Endothelial cell of umbilical vein (primary cell): Measurements from ENCODE around the gene ZMIZ2. TPM values are rescaled to one million over a fixed set of nuclear protein-coding genes. Genes with fewer than 3 reads are reported as not detected.

Experiments
- BruUV-seq: library from RNA; stranded (reverse); fragments of 400-500 nt; replicated peaks from 2 replicates; lab custom pipeline; 2021; lab: Mats Ljungman, UMichigan
- CTCF ChIA-PET: fragments of 300-600, 350-600 bp; sonication (Branson Sonifier 250); formaldehyde crosslinking; loops from one replicate; lab custom pipeline; 2021; ENCODE audit warnings: antibody characterized with exemption, inconsistent platforms; lab: Charles Lee
- POLR2A ChIA-PET: fragments of 300-600, 350-600 bp; sonication (Branson Sonifier 250); formaldehyde crosslinking; loops from one replicate; lab custom pipeline; 2021; ENCODE audit warnings: antibody characterized with exemption, inconsistent platforms; lab: Charles Lee
- DNase-seq: peaks from one replicate; pipeline ENCODE4 v3.0.0-alpha.2; 2011; ENCODE audit warnings: low read depth, low spot score
- FAIRE-seq: peaks from 2 replicates; lab custom pipeline; 2011; peaks lifted over from hg19 to GRCh38; lab: Jason Lieb, UNC
- H2AFZ ChIP-seq: 2 replicates; pipeline ENCODE4 v1.6.0; 2012; ENCODE audit warnings: low read depth, low read length, control low read depth, inconsistent platforms
- H3K27ac ChIP-seq: 2 replicates; pipeline ENCODE4 v1.5.1; 2011; ENCODE audit warnings: low read depth, mild to moderate bottlenecking, control low read depth, low read length, moderate library complexity; ENCODE audit not compliant: insufficient read depth
- H3K27me3 ChIP-seq, 2 experiments: 2 replicates each; pipeline versions ENCODE4 v1.6.0 to v1.6.1; 2011; ENCODE audit warnings: low read length in 2 of 2, mixed read lengths in 1 of 2; ENCODE audit not compliant: control insufficient read depth in 2 of 2, insufficient read depth in 2 of 2
- H3K36me3 ChIP-seq, 2 experiments: 2 replicates in 1 of 2; 3 replicates in 1 of 2; pipeline ENCODE4 v1.5.1; 2011; ENCODE audit warnings: low read length in 2 of 2, mild to moderate bottlenecking in 1 of 2, moderate library complexity in 1 of 2; ENCODE audit not compliant: control insufficient read depth in 2 of 2, insufficient read depth in 2 of 2; ENCODE audit errors: extremely low read depth in 1 of 2
- H3K4me1 ChIP-seq: 3 replicates; pipeline ENCODE4 v1.5.1; 2011; ENCODE audit warnings: mild to moderate bottlenecking, low read length; ENCODE audit not compliant: control insufficient read depth, insufficient read depth; ENCODE audit errors: extremely low read depth
- H3K4me2 ChIP-seq: 2 replicates; pipeline ENCODE4 v1.6.1; 2011; ENCODE audit warnings: low read length, control low read depth, mixed read lengths; ENCODE audit not compliant: insufficient read depth
- H3K4me3 ChIP-seq, 3 experiments: fragments of 200-600 bp in 1 of 3; sonication (generic), shearing (Covaris generic) in 1 of 3; replicated peaks in 1 of 3; 2 replicates each; pipeline ENCODE4 v1.5.1; 2011 to 2016; ENCODE audit warnings: control low read depth in 3 of 3, low read length in 3 of 3, mild to moderate bottlenecking in 2 of 3, inconsistent platforms in 1 of 3, low read depth in 1 of 3, moderate library complexity in 1 of 3; ENCODE audit not compliant: insufficient read depth in 1 of 3
- H3K79me2 ChIP-seq: 2 replicates; pipeline ENCODE4 v1.6.0; 2012; ENCODE audit warnings: low read length, inconsistent platforms; ENCODE audit not compliant: control insufficient read depth, insufficient read depth
- H3K9ac ChIP-seq: replicated peaks from 2 replicates; pipeline ENCODE3; 2011; ENCODE audit warnings: low read length, control low read depth; ENCODE audit not compliant: insufficient read depth; ENCODE audit errors: extremely low read depth
- H3K9me1 ChIP-seq: replicated peaks from 3 replicates; pipeline ENCODE4 v1.6.0; 2011; ENCODE audit warnings: mild to moderate bottlenecking, low read length; ENCODE audit not compliant: control insufficient read depth, insufficient read depth; ENCODE audit errors: extremely low read depth
- H3K9me3 ChIP-seq: replicated peaks from 2 replicates; pipeline ENCODE4 v1.5.1; 2012; ENCODE audit warnings: low read length, inconsistent platforms; ENCODE audit not compliant: control insufficient read depth, insufficient read depth
- H4K20me1 ChIP-seq: replicated peaks from 2 replicates; pipeline ENCODE3; 2011; ENCODE audit warnings: mild to moderate bottlenecking, low read length; ENCODE audit not compliant: control insufficient read depth, insufficient read depth; ENCODE audit errors: extremely low read depth
- CTCF ChIP-seq, 2 donors: IDR thresholded peaks; 1 replicate in 1 of 2; 2 replicates in 1 of 2; pipeline ENCODE4 v1.5.1; 2011; ENCODE audit warnings: low read length in 2 of 2, mild to moderate bottlenecking in 2 of 2, moderate library complexity in 2 of 2, control low read depth in 1 of 2, inconsistent platforms in 1 of 2, low read depth in 1 of 2; ENCODE audit not compliant: insufficient read depth in 1 of 2; ENCODE audit errors: extremely low read depth in 1 of 2
- EZH2 ChIP-seq: IDR thresholded peaks from 2 replicates; pipeline ENCODE4 v1.6.1; 2012; ENCODE audit warnings: borderline replicate concordance, low read depth, mild to moderate bottlenecking, moderate library complexity, low read length, inconsistent platforms; ENCODE audit not compliant: severe bottlenecking
- FOS ChIP-seq: IDR thresholded peaks from 2 replicates; pipeline ENCODE4 v1.6.1; 2011; ENCODE audit warnings: mild to moderate bottlenecking, low read length, moderate library complexity, borderline replicate concordance; ENCODE audit not compliant: insufficient read depth
- GATA2 ChIP-seq: IDR thresholded peaks from 2 replicates; pipeline ENCODE4 v1.7.0; 2011; ENCODE audit warnings: low read depth, mild to moderate bottlenecking, moderate library complexity, mixed read lengths, low read length; ENCODE audit not compliant: insufficient read length, insufficient read depth
- JUN ChIP-seq: IDR thresholded peaks from 2 replicates; pipeline ENCODE4 v1.6.1; 2011; ENCODE audit warnings: borderline replicate concordance, low read depth; ENCODE audit not compliant: insufficient read length, insufficient read depth
- MAX ChIP-seq: IDR thresholded peaks from 2 replicates; pipeline ENCODE4 v1.6.1; 2011; ENCODE audit not compliant: insufficient read depth, insufficient read length
- MYC ChIP-seq: IDR thresholded peaks from one replicate; pipeline ENCODE4 v1.6.1; 2011; ENCODE audit warnings: mild to moderate bottlenecking, low read depth, low read length
- POLR2A ChIP-seq: IDR thresholded peaks from 2 replicates; pipeline ENCODE4 v1.6.1; 2012; ENCODE audit warnings: low read depth, mild to moderate bottlenecking, control low read depth, low read length
- POLR2AphosphoS5 ChIP-seq: IDR thresholded peaks from 2 replicates; pipeline ENCODE4 v1.6.1; 2012; ENCODE audit warnings: low read depth, mild to moderate bottlenecking, control low read depth, low read length, moderate library complexity; ENCODE audit not compliant: insufficient read depth
- dilution Hi-C: fragments of 300-500 bp; cut with MboI; formaldehyde crosslinking; loops from one replicate; pipeline ENCODE4 v1.15.0; 2019; ENCODE audit warnings: low sequenced_read_pairs; ENCODE audit not compliant: extremely low pct_ligation_motif_present
- intact Hi-C: fragments of 100-400 bp; cut with micrococcal nuclease; formaldehyde crosslinking; loops from one replicate; pipeline ENCODE4 v1.10.0; 2022
- polyA plus RNA-seq, 4 experiments: library from polyadenylated mRNA; depleted of rRNA in 3 of 4; stranded (reverse) in 3 of 4; unstranded in 1 of 4; fragments of >200 nt; gene quantifications; 2 replicates each; pipeline versions ENCODE4 v1.2.1 to v1.2.3, GENCODE V29; 2011 to 2012; ENCODE audit warnings: missing spikeins in 1 of 4
- total RNA-seq: library from RNA; stranded (reverse); gene quantifications from 2 replicates; pipeline ENCODE4 v1.2.3, GENCODE V29; 2021

The ZMIZ2 gene
- total and polyA plus RNA-seq, 2 donors (not counting 3 experiments of a cell fraction or from before 2014, with no cell fraction given), result 30.6 to 87.5 TPM

- Histone ChIP-seq H3K36me3 (peaks cover 5 to 58% of the 10 kb centered on the region in 2 experiments), H2AFZ (no peak overlapping the region), H3K79me2 (no peaks in the 10 kb centered on the region), H4K20me1 (no peaks in the 10 kb centered on the region), H3K27ac (no peak overlapping the region), H3K4me3 (no peak overlapping the region), H3K9me1 (no peaks in the 10 kb centered on the region), H3K9ac (no peak overlapping the region), H3K4me2 (no peak overlapping the region), H3K4me1 (no peaks in the 10 kb centered on the region), H3K27me3 (no peaks in the 10 kb centered on the region), H3K9me3 (no peaks in the 10 kb centered on the region)
- no peak for FAIRE-seq
- ChIA-PET POLR2A (no interaction called here), CTCF (interaction anchor here (1.4 kb wide), 1 partner anchor 82 kb away, joined by 6 read pairs; the partner anchor contains the start of gene H2AZ2)
- intact Hi-C loops (no loop called here), dilution Hi-C loops (no loop called here)
- BruUV-seq, result no TSS peak
- TF ChIP-seq POLR2AphosphoS5 (no peak), MYC (no peak), GATA2 (no peak), EZH2 (no peak), MAX (no peak), POLR2A (no peak)
- no peak for DNase-seq
Measured at GRCh38 chr7:44766416-44766801, 17.8 kb downstream of the ZMIZ2 start.

GRCh38 chr7:44767134-44767911 lies 18.7 kb downstream of the ZMIZ2 start:
- no peaks in the 10 kb centered on the region for H3K79me2 ChIP-seq
- no peak overlapping the region for H3K4me2 ChIP-seq
- no peaks in the 10 kb centered on the region for H3K4me1 ChIP-seq
- DNase-seq, result no peak
- dilution Hi-C loops (no loop called here), intact Hi-C loops (no loop called here)
- CTCF ChIA-PET, result interaction anchor here (1.4 kb wide), 1 partner anchor 81 kb away, joined by 6 read pairs; the partner anchor contains the start of gene H2AZ2
- POLR2A ChIA-PET, result no interaction called here
- H3K9me3 ChIP-seq, result no peaks in the 10 kb centered on the region
- BruUV-seq, result no TSS peak
- H3K4me3 ChIP-seq, result no peak overlapping the region
- H2AFZ ChIP-seq, result no peak overlapping the region
- H3K36me3 ChIP-seq, result peaks cover 5 to 53% of the 10 kb centered on the region in 2 experiments
- H3K27me3 ChIP-seq, result no peaks in the 10 kb centered on the region
- H4K20me1 ChIP-seq, result no peaks in the 10 kb centered on the region
- no peak overlapping the region for H3K27ac ChIP-seq
- TF ChIP-seq FOS (no peak), EZH2 (no peak), MAX (no peak), POLR2AphosphoS5 (no peak), CTCF (IDR thresholded peaks at IDR 0.05; ENCODE audit: extremely low read depth in 1 of 2, insufficient read depth in 1 of 2, low read depth in 1 of 2, low read length in 2 of 2) (no peak), POLR2A (no peak), JUN (no peak), MYC (no peak), GATA2 (no peak)
- no peak for FAIRE-seq
- no peaks in the 10 kb centered on the region for H3K9me1 ChIP-seq
- H3K9ac ChIP-seq, result no peak overlapping the region
